Breast epithelium (tissue), 3 donors: Measurements from ENCODE around the gene NRP1.

Source experiments
- CTCF ChIP-seq, 3 donors: fragments of 450-650 bp; IDR thresholded peaks; one replicate each; pipeline ENCODE4 v1.5.1; 2016 to 2017; ENCODE audit warnings: antibody characterized with exemption in 3 of 3, mild to moderate bottlenecking in 3 of 3, moderate library complexity in 3 of 3
- POLR2A ChIP-seq: fragments of 450-650 bp; IDR thresholded peaks from one replicate; pipeline ENCODE4 v1.6.1; 2016; ENCODE audit warnings: antibody characterized with exemption, mild to moderate bottlenecking, moderate library complexity
- POLR2AphosphoS5 ChIP-seq, 3 donors: sonication (generic); formaldehyde crosslinking; IDR thresholded peaks; one replicate each; pipeline ENCODE4 v1.6.1; 2017; ENCODE audit warnings: antibody characterized with exemption in 3 of 3

GRCh38 chr10:33306126-33306525 lies 28.3 kb downstream of the NRP1 start:
- TF ChIP-seq CTCF (IDR thresholded peaks at IDR 0.05) (no peak), POLR2A (no peak), POLR2AphosphoS5 (IDR thresholded peaks at IDR 0.05) (no peak)
